Measurements from ENCODE around the gene CTSD.

CTSD gene

DNA sequence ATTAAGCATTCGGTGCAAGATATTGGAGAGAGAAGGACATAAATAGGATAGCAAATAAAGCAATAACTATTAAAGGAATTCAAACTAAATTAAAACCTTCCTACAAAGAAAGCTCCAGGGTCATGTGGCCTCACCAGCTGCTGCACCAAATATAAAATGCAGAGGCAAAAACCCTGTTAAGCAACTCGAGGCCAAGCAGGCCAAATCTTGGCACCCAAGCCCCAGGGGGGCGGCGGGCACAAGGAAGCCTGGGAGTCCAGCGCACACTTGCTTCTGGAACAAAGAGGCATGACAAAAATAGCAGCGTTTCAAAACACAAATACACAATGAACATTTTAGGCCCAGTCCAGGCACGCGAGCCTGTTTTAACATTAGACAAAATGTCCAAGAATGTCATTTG, 46.0 kb downstream of the CTSD start:
- Histone ChIP-seq H3K79me2 (ENCODE audit: insufficient read depth, low read length) (no peaks in the 10 kb centered on the region), H3K27me3 (ENCODE audit: insufficient read depth, low read length, poor library complexity, severe bottlenecking) (no peaks in the 10 kb centered on the region)

DNA sequence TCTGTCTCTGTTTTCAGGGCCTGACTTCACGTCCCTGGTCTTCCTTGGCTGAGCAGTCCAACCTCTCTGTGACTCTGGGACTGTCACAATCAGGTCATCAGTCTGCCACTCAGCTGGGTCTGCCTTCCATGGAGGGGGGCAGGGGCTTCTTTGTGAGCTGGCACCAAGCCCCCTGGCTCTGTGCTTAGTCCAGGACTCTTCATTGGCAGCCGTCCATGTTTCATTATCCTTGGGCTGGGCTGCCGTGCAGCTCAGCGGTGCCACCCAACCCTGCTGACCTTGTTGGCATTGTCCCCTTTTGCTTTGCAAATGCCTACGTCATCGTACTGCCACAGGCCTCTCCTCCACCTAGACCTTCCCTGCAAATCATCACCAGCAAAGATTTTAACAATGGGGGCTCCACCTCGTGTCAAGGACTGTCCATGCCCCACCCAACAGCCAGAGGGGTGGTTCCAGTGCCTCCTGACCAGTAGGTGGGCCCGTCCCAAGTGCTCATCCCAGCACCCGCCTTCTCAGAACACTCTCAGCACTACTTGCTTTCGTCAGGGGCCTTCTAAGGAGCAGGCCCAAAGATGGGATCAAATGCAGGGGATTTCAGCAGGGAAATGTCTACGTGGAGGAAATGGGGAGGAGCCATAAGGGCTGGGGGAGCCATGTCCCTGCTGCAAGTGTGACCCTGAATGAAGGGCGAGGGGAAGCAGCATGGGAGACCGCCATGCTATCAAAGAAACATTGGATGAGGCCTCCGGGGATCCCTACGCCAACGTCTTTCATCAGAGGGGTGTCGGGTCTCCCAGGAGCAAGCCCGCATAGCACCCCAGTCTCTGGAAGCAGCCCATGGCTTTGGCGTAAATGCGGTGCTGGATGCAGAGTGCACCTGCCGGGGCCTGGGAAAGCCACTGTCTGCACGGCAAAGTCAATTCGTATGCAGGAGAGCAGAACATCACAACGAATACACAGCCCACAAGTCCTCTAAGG, 48.5 kb downstream of the CTSD start:
- Histone ChIP-seq H3K27me3 (ENCODE audit: insufficient read depth, low read length, poor library complexity, severe bottlenecking) (no peaks in the 10 kb centered on the region), H3K79me2 (ENCODE audit: insufficient read depth, low read length) (no peaks in the 10 kb centered on the region)

More for the DNA sequence above, 46.0 kb downstream of the CTSD start:
- Histone ChIP-seq H3K36me3 (ENCODE audit: insufficient read depth, low read length) (no peaks in the 10 kb centered on the region), H3K4me1 (ENCODE audit: insufficient read depth, low read length, poor library complexity, severe bottlenecking) (peaks cover 8% of the 10 kb centered on the region), H3K9me2 (replicated peaks; ENCODE audit: low read depth, low read length) (no peaks in the 10 kb centered on the region), H2AFZ (ENCODE audit: low read length) (no peak overlapping the region), H3K9ac (ENCODE audit: low read depth, low read length, poor library complexity, severe bottlenecking) (no peak overlapping the region), H3K9me3 (ENCODE audit: insufficient read depth, low read depth, low read length) (no peaks in the 10 kb centered on the region), H3K4me2 (ENCODE audit: low read depth, low read length, poor library complexity, severe bottlenecking) (no peak overlapping the region), H4K20me1 (ENCODE audit: insufficient read depth, low read length, poor library complexity, severe bottlenecking) (no peaks in the 10 kb centered on the region), H3F3A (ENCODE audit: low read depth) (no peaks in the 10 kb centered on the region), H3K4me3 (ENCODE audit: low read length, poor library complexity, severe bottlenecking) (no peak overlapping the region)
- no peak for TF ChIP-seq EZH2phosphoT487 (IDR thresholded peaks at IDR 0.05; ENCODE audit: borderline replicate concordance)
- TF ChIP-seq, protein P1, sequence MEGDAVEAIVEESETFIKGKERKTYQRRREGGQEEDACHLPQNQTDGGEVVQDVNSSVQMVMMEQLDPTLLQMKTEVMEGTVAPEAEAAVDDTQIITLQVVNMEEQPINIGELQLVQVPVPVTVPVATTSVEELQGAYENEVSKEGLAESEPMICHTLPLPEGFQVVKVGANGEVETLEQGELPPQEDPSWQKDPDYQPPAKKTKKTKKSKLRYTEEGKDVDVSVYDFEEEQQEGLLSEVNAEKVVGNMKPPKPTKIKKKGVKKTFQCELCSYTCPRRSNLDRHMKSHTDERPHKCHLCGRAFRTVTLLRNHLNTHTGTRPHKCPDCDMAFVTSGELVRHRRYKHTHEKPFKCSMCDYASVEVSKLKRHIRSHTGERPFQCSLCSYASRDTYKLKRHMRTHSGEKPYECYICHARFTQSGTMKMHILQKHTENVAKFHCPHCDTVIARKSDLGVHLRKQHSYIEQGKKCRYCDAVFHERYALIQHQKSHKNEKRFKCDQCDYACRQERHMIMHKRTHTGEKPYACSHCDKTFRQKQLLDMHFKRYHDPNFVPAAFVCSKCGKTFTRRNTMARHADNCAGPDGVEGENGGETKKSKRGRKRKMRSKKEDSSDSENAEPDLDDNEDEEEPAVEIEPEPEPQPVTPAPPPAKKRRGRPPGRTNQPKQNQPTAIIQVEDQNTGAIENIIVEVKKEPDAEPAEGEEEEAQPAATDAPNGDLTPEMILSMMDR (conservative IDR thresholded peaks at IDR 0.05; ENCODE audit: low read length) = no peak

DNA sequence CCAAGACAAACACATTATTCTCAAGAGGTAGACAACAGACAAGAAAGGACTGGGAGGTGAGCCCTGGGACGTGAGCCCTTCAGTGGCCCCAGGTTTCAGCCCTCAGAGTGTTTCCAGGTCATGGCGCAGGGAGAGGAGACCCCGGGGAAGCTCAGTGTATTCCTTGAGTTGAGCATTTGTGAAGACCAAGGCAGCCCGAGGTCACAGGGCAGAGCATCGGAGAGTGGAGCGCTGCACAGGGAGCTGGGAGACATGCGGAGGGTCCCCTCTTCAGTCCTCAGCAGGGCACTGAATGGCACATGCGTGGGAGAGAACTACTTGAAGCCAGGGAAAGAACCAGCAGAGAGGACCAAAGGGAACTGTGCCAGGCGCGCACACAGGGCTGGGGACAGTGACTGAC, 55.0 kb downstream of the CTSD start:
- H3K9me2 ChIP-seq (replicated peaks; ENCODE audit: low read depth, low read length) = no peaks in the 10 kb centered on the region
- TF ChIP-seq, protein P1 (conservative IDR thresholded peaks at IDR 0.05; ENCODE audit: low read length) = no peak
- no peak for TF ChIP-seq EZH2phosphoT487 (IDR thresholded peaks at IDR 0.05; ENCODE audit: borderline replicate concordance)

More for the DNA sequence above, 48.5 kb downstream of the CTSD start:
- Histone ChIP-seq H3K4me3 (ENCODE audit: low read length, poor library complexity, severe bottlenecking) (no peak overlapping the region), H2AFZ (ENCODE audit: low read length) (no peak overlapping the region), H3K9me3 (ENCODE audit: insufficient read depth, low read depth, low read length) (no peaks in the 10 kb centered on the region), H3K9me2 (replicated peaks; ENCODE audit: low read depth, low read length) (no peaks in the 10 kb centered on the region), H3K36me3 (ENCODE audit: insufficient read depth, low read length) (no peaks in the 10 kb centered on the region), H3F3A (ENCODE audit: low read depth) (no peaks in the 10 kb centered on the region), H3K9ac (ENCODE audit: low read depth, low read length, poor library complexity, severe bottlenecking) (no peak overlapping the region), H3K4me2 (ENCODE audit: low read depth, low read length, poor library complexity, severe bottlenecking) (no peak overlapping the region), H4K20me1 (ENCODE audit: insufficient read depth, low read length, poor library complexity, severe bottlenecking) (no peaks in the 10 kb centered on the region), H3K4me1 (ENCODE audit: insufficient read depth, low read length, poor library complexity, severe bottlenecking) (peaks cover 8% of the 10 kb centered on the region)
- no peak for TF ChIP-seq EZH2phosphoT487 (IDR thresholded peaks at IDR 0.05; ENCODE audit: borderline replicate concordance)
- TF ChIP-seq, protein P1 (conservative IDR thresholded peaks at IDR 0.05; ENCODE audit: low read length) = no peak

More for the DNA sequence above, 55.0 kb downstream of the CTSD start:
- no peaks in the 10 kb centered on the region for H3K27me3 ChIP-seq (ENCODE audit: insufficient read depth, low read length, poor library complexity, severe bottlenecking)
- 0 out of 2 replicates have a peak, but pooled peaks cover 7% of the 10 kb centered on the region for H3F3A ChIP-seq (ENCODE audit: low read depth)
- H3K9ac ChIP-seq (ENCODE audit: low read depth, low read length, poor library complexity, severe bottlenecking) = no peak overlapping the region
- no peak overlapping the region for H2AFZ ChIP-seq (ENCODE audit: low read length)
- no peak overlapping the region for H3K4me3 ChIP-seq (ENCODE audit: low read length, poor library complexity, severe bottlenecking)
- H4K20me1 ChIP-seq (ENCODE audit: insufficient read depth, low read length, poor library complexity, severe bottlenecking) = no peaks in the 10 kb centered on the region
- H3K4me1 ChIP-seq (ENCODE audit: insufficient read depth, low read length, poor library complexity, severe bottlenecking) = peaks cover 33% of the 10 kb centered on the region
- no peaks in the 10 kb centered on the region for H3K79me2 ChIP-seq (ENCODE audit: insufficient read depth, low read length)
- H3K36me3 ChIP-seq (ENCODE audit: insufficient read depth, low read length) = no peaks in the 10 kb centered on the region
- no peak overlapping the region for H3K4me2 ChIP-seq (ENCODE audit: low read depth, low read length, poor library complexity, severe bottlenecking)
- no peaks in the 10 kb centered on the region; the same call in 1 of the 2 replicates for H3K9me3 ChIP-seq (ENCODE audit: insufficient read depth, low read depth, low read length)

Measured in Loucy (cell line).